DMS 273 treated with DMSO at 0.1 percent for 48 hours (cell line): Measurements from ENCODE around the gene CRIP2.

ENCODE experiments used
- DNase-seq: peaks from one replicate; lab custom pipeline; 2025; lab: John Stamatoyannopoulos, UW

CRIP2 gene

DNA sequence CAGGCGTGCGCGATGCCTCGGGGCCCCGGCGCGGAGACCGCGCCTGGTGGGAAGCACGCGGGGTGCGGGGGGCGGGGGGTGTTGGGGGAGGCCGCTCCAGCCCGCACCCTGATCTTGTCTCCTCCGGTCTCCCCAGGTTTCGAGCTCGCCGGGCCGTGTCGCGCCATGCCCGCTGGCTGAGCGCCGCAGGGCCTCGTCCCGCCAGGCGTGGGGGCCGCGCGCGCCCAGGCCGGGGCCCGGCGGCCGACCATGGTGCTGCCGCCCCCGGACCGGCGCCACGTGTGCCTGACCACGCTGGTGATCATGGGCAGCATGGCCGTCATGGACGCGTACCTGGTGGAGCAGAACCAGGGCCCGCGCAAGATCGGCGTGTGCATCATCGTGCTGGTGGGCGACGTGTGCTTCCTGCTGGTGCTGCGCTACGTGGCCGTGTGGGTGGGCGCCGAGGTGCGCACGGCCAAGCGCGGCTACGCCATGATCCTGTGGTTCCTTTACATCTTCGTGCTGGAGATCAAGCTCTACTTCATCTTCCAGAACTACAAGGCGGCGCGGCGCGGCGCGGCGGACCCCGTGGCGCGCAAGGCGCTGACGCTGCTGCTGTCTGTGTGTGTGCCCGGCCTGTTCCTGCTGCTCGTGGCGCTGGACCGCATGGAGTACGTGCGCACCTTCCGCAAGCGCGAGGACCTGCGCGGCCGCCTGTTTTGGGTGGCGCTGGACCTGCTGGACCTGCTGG is 54.1 kb downstream of the CRIP2 start:
- DNase-seq = no peak

DNA sequence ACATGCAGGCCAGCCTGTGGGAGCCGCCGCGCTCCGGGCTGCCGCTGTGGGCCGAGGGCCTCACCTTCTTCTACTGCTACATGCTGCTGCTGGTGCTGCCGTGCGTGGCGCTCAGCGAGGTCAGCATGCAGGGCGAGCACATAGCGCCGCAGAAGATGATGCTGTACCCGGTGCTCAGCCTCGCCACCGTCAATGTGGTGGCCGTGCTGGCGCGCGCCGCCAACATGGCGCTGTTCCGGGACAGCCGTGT is 54.6 kb downstream of the CRIP2 start:
- DNase-seq = no peak
